Psoas muscle (tissue), 8 donors: ENCODE data around the gene SLC39A9. TPM values are rescaled to one million over a fixed set of nuclear protein-coding genes. Genes with fewer than 3 reads are reported as not detected.
"Not testable (repeated sequence)": the region's sequence is repeated elsewhere in the genome, so short reads cannot be mapped to it uniquely, and the experiment has no call there.

Experiments
- ATAC-seq, 4 donors: fragments of 200-7000 bp; cut with Tn5 transposase; one replicate each; pipeline ENCODE4 v1.9.1; 2020; ENCODE audit warnings: moderate library complexity in 3 of 4, mild to moderate bottlenecking in 2 of 4
- DNase-seq, 2 donors: peaks; one replicate each; pipeline ENCODE4 v3.0.0-alpha.2; 2020
- H3K27ac ChIP-seq: fragments of 200-600 bp; one replicate; pipeline ENCODE4 v1.8.0; 2022
- H3K27me3 ChIP-seq, 3 donors: fragments of 200-600 bp in 1 of 3; one replicate each; pipeline versions ENCODE4 v1.6.1 to v1.8.0; 2013 to 2022; ENCODE audit warnings: low read length in 2 of 3, mild to moderate bottlenecking in 2 of 3, moderate library complexity in 1 of 3; ENCODE audit not compliant: insufficient read depth in 3 of 3
- H3K36me3 ChIP-seq, 2 donors: fragments of 200-600 bp in 1 of 2; one replicate each; pipeline versions ENCODE4 v1.6.1 to v1.8.0; 2013 to 2022; ENCODE audit warnings: low read depth in 1 of 2, mild to moderate bottlenecking in 1 of 2, moderate library complexity in 1 of 2; ENCODE audit not compliant: insufficient read depth in 1 of 2
- H3K4me1 ChIP-seq: fragments of 200-600 bp; one replicate; pipeline ENCODE4 v1.8.0; 2022
- H3K4me3 ChIP-seq: fragments of 200-600 bp; one replicate; pipeline ENCODE4 v1.8.0; 2022; ENCODE audit warnings: mild to moderate bottlenecking
- H3K9me3 ChIP-seq: fragments of 200-600 bp; one replicate; pipeline ENCODE4 v1.8.0; 2022
- WGBS, 3 donors: extraction: QIAGEN DNeasy Blood & Tissue Kit; methylation state at CpG; one replicate each; pipeline versions ENCODE4 v1.1.6 to v1.1.7; 2013; 5-methylcytosine and 5-hydroxymethylcytosine counted together
- intact Hi-C, 2 donors: fragments of 100-400 bp; cut with DNase I; formaldehyde crosslinking; loops; one replicate each; pipeline versions ENCODE4 v1.11.0 to v1.14.2; 2022
- polyA plus RNA-seq, 3 donors: library from polyadenylated mRNA; stranded (reverse); fragments of 200-250 nt; gene quantifications; one replicate each; pipeline ENCODE4 v1.2.3, GENCODE V29; 2013
- total RNA-seq, 4 donors: library from RNA; stranded (reverse); fragmentation: NEBNext Ultra II Directional in 2 of 4; extraction: Animal tissue kit (Norgen Biotek cat#: 25700) in 2 of 4; gene quantifications; one replicate each; pipeline versions ENCODE4 v1.2.1 to v1.2.4, GENCODE V29; 2021 to 2023
- TF ChIP-seq, protein P1 (sequence below): fragments of 200-600 bp; IDR thresholded peaks from one replicate; pipeline ENCODE4 v1.8.0; 2022; ENCODE audit warnings: antibody characterized with exemption
- donor health status: healthy with polysubstance abuse.
- donor health status: DM: no; HTN: no; CAD: no; lungs with moderate emphysema.
- donor health status: Bipolar disorder and iron deficiency.
- donor health status: healthy.
- donor health status: DM: yes; HTN: yes; CAD: no.
- donor health status: DM: no; HTN: no; CAD: no.
- donor health status: DM: no; HTN: no; CAD: no.
- donor health status: DM: yes; HTN: yes; CAD: no.

SLC39A9 gene
- total and polyA plus RNA-seq, 7 donors = 6.1 to 19.8 (median 16.0) TPM

DNA sequence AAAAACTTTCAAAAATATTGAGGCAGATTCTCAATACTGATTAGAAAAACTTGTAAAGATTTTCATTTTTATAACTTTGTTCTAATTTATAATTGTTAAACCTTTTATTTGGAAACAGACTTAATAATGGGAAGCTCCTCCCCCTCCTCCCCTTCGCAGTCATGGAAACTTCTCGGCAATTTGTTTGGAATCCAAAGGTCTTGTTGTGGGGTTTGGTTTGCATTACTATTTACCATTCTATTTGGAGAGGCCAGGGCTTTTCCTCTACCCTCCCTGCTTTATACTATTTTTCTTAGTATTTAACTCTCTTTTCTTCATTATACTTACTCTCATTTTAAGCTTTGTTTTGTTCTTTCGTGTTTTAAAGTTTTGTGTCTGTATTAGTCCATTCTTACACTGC lies 6.0 kb downstream of the SLC39A9 start:
- H3K9me3 ChIP-seq = no peaks in the 10 kb centered on the region
- no peak overlapping the region for H3K4me3 ChIP-seq
- H3K36me3 ChIP-seq = peaks cover 0 to 11% of the 10 kb centered on the region in 2 donors
- H3K27me3 ChIP-seq = no peaks in the 10 kb centered on the region
- DNase-seq = no peak
- TF ChIP-seq, protein P1, sequence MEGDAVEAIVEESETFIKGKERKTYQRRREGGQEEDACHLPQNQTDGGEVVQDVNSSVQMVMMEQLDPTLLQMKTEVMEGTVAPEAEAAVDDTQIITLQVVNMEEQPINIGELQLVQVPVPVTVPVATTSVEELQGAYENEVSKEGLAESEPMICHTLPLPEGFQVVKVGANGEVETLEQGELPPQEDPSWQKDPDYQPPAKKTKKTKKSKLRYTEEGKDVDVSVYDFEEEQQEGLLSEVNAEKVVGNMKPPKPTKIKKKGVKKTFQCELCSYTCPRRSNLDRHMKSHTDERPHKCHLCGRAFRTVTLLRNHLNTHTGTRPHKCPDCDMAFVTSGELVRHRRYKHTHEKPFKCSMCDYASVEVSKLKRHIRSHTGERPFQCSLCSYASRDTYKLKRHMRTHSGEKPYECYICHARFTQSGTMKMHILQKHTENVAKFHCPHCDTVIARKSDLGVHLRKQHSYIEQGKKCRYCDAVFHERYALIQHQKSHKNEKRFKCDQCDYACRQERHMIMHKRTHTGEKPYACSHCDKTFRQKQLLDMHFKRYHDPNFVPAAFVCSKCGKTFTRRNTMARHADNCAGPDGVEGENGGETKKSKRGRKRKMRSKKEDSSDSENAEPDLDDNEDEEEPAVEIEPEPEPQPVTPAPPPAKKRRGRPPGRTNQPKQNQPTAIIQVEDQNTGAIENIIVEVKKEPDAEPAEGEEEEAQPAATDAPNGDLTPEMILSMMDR = no peak
- 78 to 91% (median 87%) methylated on average over 3 of the region's 3 CpGs for WGBS, 3 donors
- intact Hi-C loops = no loop called here
- H3K4me1 ChIP-seq = peaks cover 29% of the 10 kb centered on the region
- no peak overlapping the region for H3K27ac ChIP-seq
- ATAC-seq = no peak

DNA sequence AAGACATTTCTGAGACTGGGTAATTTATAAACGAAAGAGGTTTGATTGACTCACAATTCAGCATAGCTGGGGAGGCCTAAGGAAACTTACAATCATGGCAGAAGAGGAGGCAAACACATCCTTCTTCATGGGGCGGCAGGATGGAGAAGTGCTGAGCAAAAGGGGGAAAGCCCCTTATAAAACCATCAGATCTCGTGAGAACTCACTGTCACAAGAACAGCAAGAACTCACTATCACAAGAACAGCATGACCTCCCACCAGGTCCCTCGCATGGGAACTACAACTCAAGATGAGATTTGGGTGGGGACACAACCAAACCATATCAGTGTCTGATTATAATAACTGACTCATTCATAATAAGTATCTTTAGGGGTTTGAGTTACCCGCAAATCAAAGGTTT lies 6.4 kb downstream of the SLC39A9 start:
- TF ChIP-seq, protein P1 = no peak
- ATAC-seq (no peak), DNase-seq (no peak)
- Histone ChIP-seq H3K27ac (no peak overlapping the region), H3K9me3 (no peaks in the 10 kb centered on the region), H3K27me3 (no peaks in the 10 kb centered on the region), H3K4me3 (no peak overlapping the region), H3K36me3 (peaks cover 0 to 11% of the 10 kb centered on the region in 2 donors), H3K4me1 (peaks cover 25% of the 10 kb centered on the region)
- WGBS, 3 donors = 92 to 94% (median 92%) methylated on average over 5 of the region's 5 CpGs
- intact Hi-C loops = no loop called here

DNA sequence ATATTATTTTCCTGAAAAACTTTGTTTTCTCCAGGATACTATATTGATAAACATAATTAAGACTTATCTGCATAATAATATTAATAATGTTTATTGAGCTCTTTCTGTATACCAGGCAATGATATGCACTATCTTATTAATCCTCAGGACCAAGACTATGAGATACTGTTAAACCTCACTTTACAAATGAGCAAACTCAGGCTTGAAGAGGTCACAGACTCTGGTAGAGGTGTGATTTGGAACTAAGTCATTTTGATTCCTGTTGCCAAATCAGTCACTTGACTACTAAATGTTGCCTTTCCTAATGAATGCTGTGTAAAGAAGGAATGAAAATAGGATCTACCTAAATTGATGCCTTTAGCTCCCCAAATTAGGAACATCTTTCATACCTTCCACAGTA lies 7.3 kb downstream of the SLC39A9 start:
- TF ChIP-seq, protein P1 = no peak
- no peaks in the 10 kb centered on the region for H3K27me3 ChIP-seq
- no peak overlapping the region for H3K27ac ChIP-seq
- ATAC-seq (no peak), DNase-seq (no peak)
- intact Hi-C loops = no loop called here
- no peaks in the 10 kb centered on the region for H3K9me3 ChIP-seq
- no peak overlapping the region for H3K4me3 ChIP-seq
- peaks cover 0 to 11% of the 10 kb centered on the region in 2 donors for H3K36me3 ChIP-seq
- peaks cover 24% of the 10 kb centered on the region for H3K4me1 ChIP-seq

DNA sequence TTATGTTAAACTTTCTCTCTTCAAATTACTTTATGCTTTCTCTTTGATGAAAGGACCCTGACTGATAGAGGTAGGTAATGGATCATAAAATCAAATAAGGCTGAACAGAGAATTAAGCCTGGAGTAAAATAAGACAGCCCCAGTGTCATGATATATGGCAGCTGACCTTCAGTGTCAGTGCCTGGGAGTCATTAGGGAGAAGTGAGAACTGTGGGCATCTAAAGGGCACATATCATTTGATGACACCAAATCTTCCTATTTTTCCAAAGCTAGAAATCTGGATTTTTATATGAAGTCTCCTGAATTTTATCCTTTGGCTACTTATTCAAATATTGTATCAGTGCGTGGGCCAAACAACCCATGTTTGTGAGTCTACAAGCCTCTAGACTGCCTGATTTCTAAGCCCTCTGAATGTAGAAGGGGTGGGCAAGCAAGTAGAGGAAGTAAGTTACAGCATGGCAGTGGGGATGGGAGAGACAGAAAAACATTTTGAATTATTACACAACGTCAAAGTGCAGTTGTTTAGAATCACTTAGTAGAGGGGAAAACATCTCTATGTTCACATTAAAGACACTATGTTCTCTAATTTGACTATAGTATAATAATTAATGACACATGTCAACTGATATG lies 10.0 kb downstream of the SLC39A9 start:
- Histone ChIP-seq H3K4me1 (peaks cover 13% of the 10 kb centered on the region), H3K36me3 (peaks cover 0 to 11% of the 10 kb centered on the region in 2 donors), H3K4me3 (no peak overlapping the region), H3K9me3 (no peaks in the 10 kb centered on the region), H3K27ac (no peak overlapping the region), H3K27me3 (no peaks in the 10 kb centered on the region)
- intact Hi-C loops = no loop called here
- WGBS, 3 donors = 69 to 76% (median 71%) methylated on average over 2 of the region's 2 CpGs
- ATAC-seq (no peak), DNase-seq (no peak)
- TF ChIP-seq, protein P1 = no peak

DNA sequence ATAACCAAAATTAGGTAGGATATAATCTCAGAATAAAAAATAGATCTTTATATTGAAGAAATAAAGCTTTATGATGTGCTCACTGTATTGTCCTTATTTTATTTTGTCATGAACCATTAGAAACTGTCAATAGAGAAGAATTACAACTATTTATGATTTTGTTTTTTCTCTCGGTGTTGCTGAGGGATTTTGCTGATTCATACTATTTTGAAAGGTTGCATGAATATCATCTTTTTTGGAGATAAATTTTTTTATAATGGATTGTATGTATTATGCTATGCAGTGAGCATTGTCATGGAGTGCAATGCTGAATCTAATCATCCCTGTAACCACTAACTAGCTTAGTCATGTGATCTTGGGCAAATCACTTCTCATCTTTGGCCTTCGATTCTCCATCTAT lies 15.0 kb downstream of the SLC39A9 start:
- 87 to 93% (median 89%) methylated on average over 2 of the region's 2 CpGs for WGBS, 3 donors
- Histone ChIP-seq H3K27ac (no peak overlapping the region), H3K4me1 (peaks cover 8% of the 10 kb centered on the region), H3K36me3 (peaks cover 0 to 3% of the 10 kb centered on the region in 2 donors), H3K4me3 (no peak overlapping the region), H3K9me3 (peaks cover 3% of the 10 kb centered on the region), H3K27me3 (no peaks in the 10 kb centered on the region)
- intact Hi-C loops = no loop called here
- TF ChIP-seq, protein P1 = no peak
- no peak for ATAC-seq
- DNase-seq = no peak

DNA sequence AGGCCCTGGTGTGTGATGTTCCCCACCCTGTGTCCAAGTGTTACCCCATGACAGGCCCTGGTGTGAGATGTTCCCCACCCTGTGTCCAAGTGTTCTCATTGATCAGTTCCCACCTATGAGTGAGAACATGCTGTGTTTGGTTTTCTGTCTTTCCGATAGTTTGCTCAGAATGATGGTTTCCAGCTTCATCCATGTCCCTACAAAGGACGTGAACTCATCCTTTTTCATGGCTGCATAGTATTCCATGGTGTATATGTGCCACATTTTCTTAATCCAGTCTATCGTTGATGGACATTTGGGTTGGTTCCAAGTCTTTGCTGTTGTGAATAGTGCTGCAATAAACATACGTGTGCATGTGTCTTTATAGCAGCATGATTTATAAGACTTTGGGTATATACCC lies 17.6 kb downstream of the SLC39A9 start:
- H3K9me3 ChIP-seq, H3K4me3 ChIP-seq, H3K27me3 ChIP-seq, H3K4me1 ChIP-seq, DNase-seq, intact Hi-C loops, H3K36me3 ChIP-seq, H3K27ac ChIP-seq, ATAC-seq: not testable (repeated sequence)
- 94 to 99% (median 98%) methylated on average over 3 to 4 of the region's 4 CpGs for WGBS, 3 donors
